ENCODE results near the gene LGALS12. TPM values are rescaled to one million over a fixed set of nuclear protein-coding genes. Genes with fewer than 3 reads are reported as not detected.
A peak's percentile ranks its signal among the peaks of the same experiment; 100 is the strongest.
"Not testable (repeated sequence)": the region's sequence is repeated elsewhere in the genome, so short reads cannot be mapped to it uniquely, and the experiment has no call there.

LGALS12 gene
- total RNA-seq, 1 experiment from 2014 or later = not detected

- DNase-seq (ENCODE audit: low spot score) = no peak
Measured at GRCh38 chr11:63504933-63505586, 824 bp upstream of the LGALS12 start.

GRCh38 chr11:63506876-63507275 is 992 bp downstream of the LGALS12 start:
- DNase-seq (ENCODE audit: low spot score) = no peak

- no peak for DNase-seq (ENCODE audit: low spot score)
Measured at GRCh38 chr11:63507511-63507910, 1.6 kb downstream of the LGALS12 start.

GRCh38 chr11:63508009-63508408 is 2.1 kb downstream of the LGALS12 start:
- DNase-seq (ENCODE audit: low spot score) = peak; percentile 91

GRCh38 chr11:63508745-63509144 is 2.9 kb downstream of the LGALS12 start:
- no peak for DNase-seq (ENCODE audit: low spot score)

GRCh38 chr11:63510360-63511047 is 4.6 kb downstream of the LGALS12 start:
- peak; percentile 73 for DNase-seq (ENCODE audit: low spot score)

GRCh38 chr11:63511048-63511748 is 5.3 kb downstream of the LGALS12 start:
- no peak for DNase-seq (ENCODE audit: low spot score)

- DNase-seq (ENCODE audit: low spot score) = no peak
Measured at GRCh38 chr11:63512816-63513215, 6.9 kb downstream of the LGALS12 start.

GRCh38 chr11:63516109-63516508 is 10.2 kb downstream of the LGALS12 start:
- no peak for DNase-seq (ENCODE audit: low spot score)

- DNase-seq (ENCODE audit: low spot score) = no peak
Measured at GRCh38 chr11:63517156-63517555, 11.3 kb downstream of the LGALS12 start.

- no peak for DNase-seq (ENCODE audit: low spot score)
Measured at GRCh38 chr11:63518548-63518947, 12.7 kb downstream of the LGALS12 start.

- no peak for DNase-seq (ENCODE audit: low spot score)
Measured at GRCh38 chr11:63520606-63521170, 14.8 kb downstream of the LGALS12 start.

- peak; percentile 23 for DNase-seq (ENCODE audit: low spot score)
Measured at GRCh38 chr11:63521896-63522295, 16.0 kb downstream of the LGALS12 start.

GRCh38 chr11:63523151-63523550 is 17.3 kb downstream of the LGALS12 start:
- peak; percentile 68 for DNase-seq (ENCODE audit: low spot score)

GRCh38 chr11:63527667-63528066 is 21.8 kb downstream of the LGALS12 start:
- peak; percentile 22 for DNase-seq (ENCODE audit: low spot score)

GRCh38 chr11:63528156-63528555 is 22.3 kb downstream of the LGALS12 start:
- not testable (repeated sequence) for DNase-seq (ENCODE audit: low spot score)

GRCh38 chr11:63528729-63529278 is 22.9 kb downstream of the LGALS12 start:
- peak; percentile 78 for DNase-seq (ENCODE audit: low spot score)

- DNase-seq (ENCODE audit: low spot score) = not testable (repeated sequence)
Measured at GRCh38 chr11:63529373-63529772, 23.5 kb downstream of the LGALS12 start.

GRCh38 chr11:63530021-63530420 is 24.1 kb downstream of the LGALS12 start:
- DNase-seq (ENCODE audit: low spot score) = peak; percentile 15

- peak; percentile 90 for DNase-seq (ENCODE audit: low spot score)
Measured at GRCh38 chr11:63531074-63531792, 25.3 kb downstream of the LGALS12 start.

GRCh38 chr11:63532117-63532516 is 26.2 kb downstream of the LGALS12 start:
- DNase-seq (ENCODE audit: low spot score) = peak; percentile 16
